ENCODE data around the gene ZNF830.

GRCh38 chr17:35006345-35006744 lies 45.0 kb downstream of the ZNF830 start:
- no peak for TF ChIP-seq GABPB1 (CRISPR knock-in tag; IDR thresholded peaks at IDR 0.05)
- no peak for TF ChIP-seq EZH2 (IDR thresholded peaks at IDR 0.05; ENCODE audit: borderline replicate concordance, low read depth, low read length)
- no peak for TF ChIP-seq HNRNPL (IDR thresholded peaks at IDR 0.05; ENCODE audit: low read depth, low read length)
- no peak for TF ChIP-seq TAF1 (IDR thresholded peaks at IDR 0.05; ENCODE audit: control insufficient read depth, extremely low read depth, insufficient read depth, low read length, severe bottlenecking)
- TF ChIP-seq FOXP4 (CRISPR knock-in tag; IDR thresholded peaks at IDR 0.05; ENCODE audit: borderline replicate concordance), result no peak
- no peak for TF ChIP-seq JUND (IDR thresholded peaks at IDR 0.05; ENCODE audit: borderline replicate concordance, low read depth, low read length)
- no peak for TF ChIP-seq JUND (tag; IDR thresholded peaks at IDR 0.05; ENCODE audit: borderline replicate concordance, low read depth, low read length)
- TF ChIP-seq BRF2 (IDR thresholded peaks at IDR 0.05; ENCODE audit: borderline replicate concordance, insufficient read depth, insufficient read length), result no peak
- no peak for TF ChIP-seq ZNF395 (CRISPR knock-in tag; IDR thresholded peaks at IDR 0.05)
- no peak for TF ChIP-seq ATF7 (IDR thresholded peaks at IDR 0.05)
- no peak for TF ChIP-seq TEAD4 (IDR thresholded peaks at IDR 0.05; ENCODE audit: low read length)
- no peak for TF ChIP-seq TEAD4 (CRISPR knock-in tag; IDR thresholded peaks at IDR 0.05; ENCODE audit: borderline replicate concordance)
- no peak for TF ChIP-seq SREBF2 (CRISPR knock-in tag; IDR thresholded peaks at IDR 0.05)
- TF ChIP-seq CTCF (IDR thresholded peaks at IDR 0.05 in 2 of 3, conservative IDR thresholded peaks at IDR 0.05 in 1 of 3; ENCODE audit: insufficient read depth in 2 of 3, low read depth in 1 of 3, low read length in 3 of 3), result no peak

Data from K562 (cell line).